Trophoblast cell (in vitro differentiated cells and primary cell): ENCODE results near the gene IFI27. TPM values are rescaled to one million over a fixed set of nuclear protein-coding genes. Genes with fewer than 3 reads are reported as not detected.
"Not testable (repeated sequence)": the region's sequence is repeated elsewhere in the genome, so short reads cannot be mapped to it uniquely, and the experiment has no call there.

Experiments used
- DNase-seq, 2 donors: peaks; one replicate each; pipeline ENCODE4 v3.0.0-alpha.2; 2016
- H2AFZ ChIP-seq: 2 replicates; pipeline ENCODE4 v1.6.1; 2013; ENCODE audit warnings: low read length, moderate library complexity, mild to moderate bottlenecking; ENCODE audit not compliant: insufficient read depth, poor library complexity
- H2AK5ac ChIP-seq: 2 replicates; pipeline ENCODE4 v1.6.1; 2013; ENCODE audit warnings: mild to moderate bottlenecking, low read length
- H2BK120ac ChIP-seq: 2 replicates; pipeline ENCODE4 v1.6.1; 2013; ENCODE audit warnings: low read length, mild to moderate bottlenecking, moderate library complexity; ENCODE audit not compliant: insufficient read depth, poor library complexity
- H2BK12ac ChIP-seq: 2 replicates; pipeline ENCODE4 v1.6.1; 2013; ENCODE audit warnings: mild to moderate bottlenecking, low read length, moderate library complexity
- H2BK5ac ChIP-seq: 2 replicates; pipeline ENCODE4 v1.6.1; 2013; ENCODE audit warnings: low read length, low read depth, moderate library complexity, mild to moderate bottlenecking; ENCODE audit not compliant: poor library complexity
- H3K14ac ChIP-seq: 2 replicates; pipeline ENCODE4 v1.6.1; 2013; ENCODE audit warnings: mild to moderate bottlenecking, low read length
- H3K18ac ChIP-seq: 2 replicates; pipeline ENCODE4 v1.6.1; 2013; ENCODE audit warnings: mild to moderate bottlenecking, low read length
- H3K23ac ChIP-seq: 2 replicates; pipeline ENCODE4 v1.6.1; 2013; ENCODE audit warnings: low read length
- H3K27ac ChIP-seq: 2 replicates; pipeline ENCODE4 v1.5.1; 2013; ENCODE audit warnings: low read depth, mild to moderate bottlenecking, inconsistent platforms, low read length, moderate library complexity
- H3K27me3 ChIP-seq: 2 replicates; pipeline ENCODE4 v1.6.1; 2013; ENCODE audit warnings: inconsistent platforms, mild to moderate bottlenecking, low read length, moderate library complexity; ENCODE audit not compliant: insufficient read depth
- H3K36me3 ChIP-seq, 2 experiments: 1 replicate in 1 of 2; 2 replicates in 1 of 2; pipeline ENCODE4 v1.6.1; 2013; ENCODE audit warnings: low read length in 2 of 2, mild to moderate bottlenecking in 2 of 2, moderate library complexity in 1 of 2; ENCODE audit not compliant: insufficient read depth in 2 of 2, control insufficient read depth in 1 of 2
- H3K4ac ChIP-seq: 2 replicates; pipeline ENCODE4 v1.6.1; 2013; ENCODE audit warnings: low read depth, mild to moderate bottlenecking, low read length, moderate library complexity
- H3K4me1 ChIP-seq, 2 experiments: 1 replicate in 1 of 2; 2 replicates in 1 of 2; pipeline ENCODE4 v1.6.1; 2013; ENCODE audit warnings: low read length in 2 of 2, mild to moderate bottlenecking in 2 of 2, moderate library complexity in 1 of 2; ENCODE audit not compliant: insufficient read depth in 2 of 2, control insufficient read depth in 1 of 2
- H3K4me2 ChIP-seq: 2 replicates; pipeline ENCODE4 v1.6.1; 2013; ENCODE audit warnings: inconsistent platforms, mild to moderate bottlenecking, low read length, moderate library complexity
- H3K4me3 ChIP-seq: 2 replicates; pipeline ENCODE4 v1.5.1; 2013; ENCODE audit warnings: mild to moderate bottlenecking, low read depth, low read length, inconsistent platforms
- H3K79me1 ChIP-seq: one replicate; pipeline ENCODE4 v1.6.1; 2013; ENCODE audit warnings: low read length
- H3K79me2 ChIP-seq: 2 replicates; pipeline ENCODE4 v1.6.1; 2013; ENCODE audit warnings: low read length, mild to moderate bottlenecking; ENCODE audit not compliant: control insufficient read depth, insufficient read depth, poor library complexity
- H3K9ac ChIP-seq: 2 replicates; pipeline ENCODE4 v1.6.1; 2013; ENCODE audit warnings: mild to moderate bottlenecking, low read length
- H3K9me3 ChIP-seq: 2 replicates; pipeline ENCODE4 v1.6.1; 2013; ENCODE audit warnings: low read depth, mild to moderate bottlenecking, control low read depth, inconsistent platforms, low read length; ENCODE audit not compliant: insufficient read depth
- H4K12ac ChIP-seq: 2 replicates; pipeline ENCODE4 v1.6.1; 2013; ENCODE audit warnings: low read depth, mild to moderate bottlenecking, low read length, moderate library complexity
- H4K8ac ChIP-seq: 2 replicates; pipeline ENCODE4 v1.6.1; 2013; ENCODE audit warnings: low read depth, mild to moderate bottlenecking, low read length, moderate library complexity
- H4K91ac ChIP-seq: one replicate; pipeline ENCODE4 v1.6.1; 2013; ENCODE audit warnings: low read depth, mild to moderate bottlenecking, low read length, moderate library complexity
- WGBS: extraction: QIAGEN DNeasy Blood & Tissue Kit; methylation state at CpG from one replicate; pipeline ENCODE4 v1.1.7; 2013; ENCODE audit warnings: missing lambda C conversion rate; ENCODE audit not compliant: insufficient read length, insufficient coverage; ENCODE audit errors: extremely low coverage; 5-methylcytosine and 5-hydroxymethylcytosine counted together
- polyA plus RNA-seq: library from polyadenylated mRNA; stranded (reverse); fragments of 200-250 nt; gene quantifications from 2 replicates; pipeline ENCODE4 v1.2.3, GENCODE V29; 2013

The IFI27 gene
- polyA plus RNA-seq: 2.4 and 2.7 TPM in 2 replicates

DNA sequence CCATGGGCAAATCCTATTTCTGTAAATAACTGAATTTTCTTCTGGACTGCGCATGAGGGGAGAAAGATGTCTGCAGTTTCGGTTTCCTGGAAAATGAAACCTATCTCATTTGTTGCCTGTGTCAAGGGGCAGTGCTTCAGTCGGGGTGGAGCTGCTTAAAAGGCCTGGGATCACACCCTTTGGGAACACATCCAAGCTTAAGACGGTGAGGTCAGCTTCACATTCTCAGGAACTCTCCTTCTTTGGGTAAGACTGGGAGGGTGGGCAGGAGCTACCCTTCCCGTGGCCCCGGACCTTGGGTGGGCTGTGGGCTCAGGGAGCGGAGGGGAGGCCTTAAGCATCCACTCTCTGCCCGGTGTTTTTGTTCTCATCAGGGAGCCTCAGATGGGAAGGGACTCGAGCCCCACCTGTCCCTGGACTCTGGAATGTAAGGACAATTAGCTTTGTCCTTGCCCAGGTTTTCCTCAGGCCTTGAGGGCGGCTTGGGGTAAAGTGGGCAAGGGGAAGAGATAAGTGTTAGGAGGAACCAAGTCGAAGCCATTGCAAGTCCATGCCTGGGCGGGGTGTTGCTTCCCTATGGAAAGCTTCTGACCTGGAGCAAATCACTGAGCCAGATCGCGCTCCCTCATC, at the start of gene IFI27:
IFI27 (plus strand) TSS at position 185 of the 630 bp plus-strand sequence.
- H3K79me2 ChIP-seq: no peaks in the 10 kb centered on the region
- H3K23ac ChIP-seq: no peak within 1 kb of the TSS
- no peak within 1 kb of the TSS for H3K4me2 ChIP-seq
- no peak within 1 kb of the TSS for H3K14ac ChIP-seq
- no CpG with 5 or more reads among the region's 14 CpGs for WGBS
- no peak within 1 kb of the TSS for H3K18ac ChIP-seq
- H4K8ac ChIP-seq: no peak within 1 kb of the TSS
- no peak within 1 kb of the TSS for H2AK5ac ChIP-seq
- peak in 1 of 2 donors; percentile 21 for DNase-seq
- no peak within 1 kb of the TSS for H3K4ac ChIP-seq
- H3K27me3 ChIP-seq: no peaks in the 10 kb centered on the region
- no peak within 1 kb of the TSS for H2BK5ac ChIP-seq
- H4K91ac ChIP-seq: no peak within 1 kb of the TSS
- H3K9ac ChIP-seq: no peak within 1 kb of the TSS
- H2BK120ac ChIP-seq: no peak within 1 kb of the TSS
- no peak within 1 kb of the TSS for H4K12ac ChIP-seq
- H3K79me1 ChIP-seq: no peaks in the 10 kb centered on the region
- H3K4me3 ChIP-seq: no peak within 1 kb of the TSS
- no peak within 1 kb of the TSS for H3K27ac ChIP-seq
- H2BK12ac ChIP-seq: no peak within 1 kb of the TSS
- H3K9me3 ChIP-seq: no peaks in the 10 kb centered on the region
- peaks cover 0 to 2% of the 10 kb centered on the region in 2 experiments for H3K36me3 ChIP-seq
- H3K4me1 ChIP-seq: no peaks in the 10 kb centered on the region
- H2AFZ ChIP-seq: no peak within 1 kb of the TSS

- H2BK12ac ChIP-seq: no peak overlapping the region
- no peaks in the 10 kb centered on the region for H3K79me1 ChIP-seq
- no peak overlapping the region for H3K27ac ChIP-seq
- peak in 1 of 2 donors; percentile 24 for DNase-seq
- no peaks in the 10 kb centered on the region for H3K27me3 ChIP-seq
- no peak overlapping the region for H3K14ac ChIP-seq
- no CpG with 5 or more reads among the region's 9 CpGs for WGBS
- H3K79me2 ChIP-seq: no peaks in the 10 kb centered on the region
- no peak overlapping the region for H2BK5ac ChIP-seq
- H3K18ac ChIP-seq: peak overlapping the region; percentile 25
- no peak overlapping the region for H4K8ac ChIP-seq
- H3K4me2 ChIP-seq: no peak overlapping the region
- H2AK5ac ChIP-seq: no peak overlapping the region
- H3K4me1 ChIP-seq: peaks cover 2 to 13% of the 10 kb centered on the region in 2 experiments
- H3K4me3 ChIP-seq: no peak overlapping the region
- H3K36me3 ChIP-seq: peaks cover 12 to 37% of the 10 kb centered on the region in 2 experiments
- H4K91ac ChIP-seq: no peak overlapping the region
- H3K9me3 ChIP-seq: no peaks in the 10 kb centered on the region
- no peak overlapping the region for H2AFZ ChIP-seq
- H3K9ac ChIP-seq: no peak overlapping the region
- H4K12ac ChIP-seq: no peak overlapping the region
- no peak overlapping the region for H3K23ac ChIP-seq
- H3K4ac ChIP-seq: no peak overlapping the region
- H2BK120ac ChIP-seq: no peak overlapping the region
Measured at GRCh38 chr14:94062344-94062940, 48.1 kb upstream of the IFI27 start.

DNA sequence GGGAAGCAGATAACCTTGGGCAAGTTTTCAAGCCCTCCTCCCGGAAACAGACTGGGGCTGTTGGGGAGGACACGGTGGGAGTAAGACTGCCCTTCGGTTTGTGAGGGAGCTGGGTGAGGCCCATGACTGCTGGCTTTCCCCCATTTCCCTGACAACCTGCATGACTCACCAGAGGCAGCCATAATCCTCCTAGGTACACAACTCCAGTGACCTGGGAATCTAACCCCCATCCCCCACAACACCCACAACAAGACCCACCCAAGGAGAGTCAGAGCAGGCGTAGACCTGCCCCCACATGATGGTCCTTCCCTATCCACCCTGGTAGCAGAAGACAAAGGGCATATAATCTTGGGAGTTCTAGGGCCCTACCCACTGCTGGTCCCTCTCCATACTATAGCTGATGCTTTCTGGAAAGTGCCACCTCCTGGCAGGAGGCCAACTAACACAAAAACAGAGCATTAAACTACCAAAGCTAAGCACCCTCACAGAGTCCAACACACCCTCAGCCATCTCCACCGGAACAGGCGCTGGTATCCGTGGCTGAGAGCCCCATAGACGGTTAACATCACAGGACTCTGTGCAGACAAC, 44.4 kb upstream of the IFI27 start:
- no peak overlapping the region for H3K14ac ChIP-seq
- no peaks in the 10 kb centered on the region for H3K79me1 ChIP-seq
- peaks cover 2 to 13% of the 10 kb centered on the region in 2 experiments for H3K4me1 ChIP-seq
- H2BK5ac ChIP-seq: no peak overlapping the region
- H3K27me3 ChIP-seq: no peaks in the 10 kb centered on the region
- H3K36me3 ChIP-seq: peaks cover 4 to 8% of the 10 kb centered on the region in 2 experiments
- no peak overlapping the region for H3K4me2 ChIP-seq
- peak overlapping the region; percentile 10 for H3K4ac ChIP-seq
- no peaks in the 10 kb centered on the region for H3K79me2 ChIP-seq
- no peak overlapping the region for H3K9ac ChIP-seq
- H3K27ac ChIP-seq: no peak overlapping the region
- no peak overlapping the region for H2AFZ ChIP-seq
- H2BK12ac ChIP-seq: no peak overlapping the region
- no peak for DNase-seq
- no peak overlapping the region for H2AK5ac ChIP-seq
- no peak overlapping the region for H3K18ac ChIP-seq
- no peak overlapping the region for H2BK120ac ChIP-seq
- WGBS: no CpG with 5 or more reads among the region's 8 CpGs
- no peak overlapping the region for H4K8ac ChIP-seq
- no peak overlapping the region for H4K12ac ChIP-seq
- H4K91ac ChIP-seq: no peak overlapping the region
- H3K23ac ChIP-seq: no peak overlapping the region
- no peak overlapping the region for H3K4me3 ChIP-seq
- H3K9me3 ChIP-seq: no peaks in the 10 kb centered on the region

DNA sequence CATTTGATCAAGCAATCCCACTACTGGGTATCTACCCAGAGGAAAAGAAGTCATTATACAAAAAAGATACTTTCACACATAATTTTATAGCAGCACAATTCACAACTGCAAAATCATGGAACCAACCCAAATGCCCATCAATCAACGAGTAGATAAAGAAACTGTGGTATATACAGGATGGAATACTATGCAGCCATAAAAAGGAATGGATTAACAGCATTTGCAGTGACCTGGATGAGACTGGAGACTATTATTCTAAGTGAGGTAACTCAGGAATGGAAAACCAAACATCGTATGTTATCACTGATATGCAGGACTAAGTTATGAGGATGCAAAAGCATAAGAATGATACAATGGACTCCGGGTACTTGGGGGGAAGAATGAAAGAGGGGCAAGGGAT, 38.5 kb upstream of the IFI27 start:
- H3K4me1 ChIP-seq, H2AFZ ChIP-seq, H4K8ac ChIP-seq, H2BK5ac ChIP-seq, H3K9ac ChIP-seq, H3K36me3 ChIP-seq, H3K14ac ChIP-seq, H3K27me3 ChIP-seq, H3K79me2 ChIP-seq, H3K4ac ChIP-seq, H3K27ac ChIP-seq, H4K12ac ChIP-seq, H3K18ac ChIP-seq, H3K4me3 ChIP-seq, H2BK12ac ChIP-seq, H2BK120ac ChIP-seq, H3K79me1 ChIP-seq, H4K91ac ChIP-seq, H2AK5ac ChIP-seq, H3K9me3 ChIP-seq, H3K4me2 ChIP-seq, DNase-seq, H3K23ac ChIP-seq: not testable (repeated sequence)
- no CpG with 5 or more reads among the region's 3 CpGs for WGBS
